Upper lobe of left lung (tissue), 6 donors: ENCODE data around the gene RFX7. TPM values are rescaled to one million over a fixed set of nuclear protein-coding genes. Genes with fewer than 3 reads are reported as not detected.

ENCODE experiments used
- ATAC-seq, 2 donors: fragments of 200-7000 bp; cut with Tn5 transposase; one replicate each; pipeline ENCODE4 v1.9.1; 2022; ENCODE audit warnings: mild to moderate bottlenecking in 2 of 2, moderate library complexity in 2 of 2; ENCODE audit not compliant: low FRiP score in 2 of 2
- DNase-seq, 2 donors: peaks; one replicate each; pipeline ENCODE4 v3.0.0-alpha.2; 2019 to 2020
- H3K27ac ChIP-seq, 4 donors: fragments of 200-600 bp; sonication (generic); one replicate each; pipeline ENCODE4 v1.5.1; 2016 to 2019
- H3K27me3 ChIP-seq, 4 donors: fragments of 200-600 bp; sonication (generic); one replicate each; pipeline ENCODE4 v1.5.1; 2017 to 2019
- H3K36me3 ChIP-seq, 4 donors: fragments of 200-600 bp; sonication (generic); one replicate each; pipeline ENCODE4 v1.5.1; 2016 to 2019
- H3K4me1 ChIP-seq, 4 donors: fragments of 200-600 bp; sonication (generic); one replicate each; pipeline ENCODE4 v1.5.1; 2018 to 2019
- H3K4me3 ChIP-seq, 4 donors: fragments of 200-600 bp; sonication (generic); one replicate each; pipeline ENCODE4 v1.5.1; 2017 to 2019; ENCODE audit warnings: mild to moderate bottlenecking in 2 of 4, moderate library complexity in 1 of 4
- H3K9me3 ChIP-seq, 4 donors: fragments of 200-600 bp; sonication (generic); one replicate each; pipeline ENCODE4 v1.5.1; 2018 to 2019
- EP300 ChIP-seq, 4 donors: sonication (generic); formaldehyde crosslinking; IDR thresholded peaks; one replicate each; pipeline ENCODE4 v1.5.1; 2017; ENCODE audit warnings: antibody characterized with exemption in 4 of 4, control low read depth in 2 of 4
- POLR2A ChIP-seq, 4 donors: fragments of 450-650 bp; IDR thresholded peaks; one replicate each; pipeline ENCODE4 v1.5.1; 2016 to 2017; ENCODE audit warnings: antibody characterized with exemption in 4 of 4, mild to moderate bottlenecking in 2 of 4
- POLR2AphosphoS5 ChIP-seq, 2 donors: sonication (generic); formaldehyde crosslinking; IDR thresholded peaks; one replicate each; pipeline ENCODE4 v1.5.1; 2017; ENCODE audit warnings: antibody characterized with exemption in 2 of 2
- WGBS, 2 donors: methylation state at CpG; one replicate each; pipeline ENCODE4 v1.1.5; 2017 to 2018; 5-methylcytosine and 5-hydroxymethylcytosine counted together
- total RNA-seq, 6 donors: library from RNA; depleted of rRNA in 4 of 6; stranded (reverse); fragments of >200 nt in 4 of 6; gene quantifications; one replicate each; pipeline versions ENCODE4 v1.1.0 to v1.2.1, GENCODE V29; 2016 to 2021
- TF ChIP-seq, protein P1 (sequence below), 6 experiments: fragments of 450-650 bp in 4 of 6; fragments of 200-600 bp in 2 of 6; sonication (generic) in 2 of 6; IDR thresholded peaks; one replicate each; pipeline ENCODE4 v1.5.1; 2016 to 2019; ENCODE audit warnings: antibody characterized with exemption in 6 of 6
- donor health status: DM: no; HTN: no; CAD: no; lungs with moderate emphysema.
- donor health status: DM: no; HTN: yes; CAD: no; lungs with severe emphysema.

The RFX7 gene
- total RNA-seq, 6 donors from 2014 or later, result 8.0 to 17.9 (median 12.5) TPM

- Histone ChIP-seq H3K4me1 (peaks cover 26 to 36% (median 29%) of the 10 kb centered on the region in 4 donors), H3K9me3 (no peaks in the 10 kb centered on the region), H3K4me3 (peak overlapping the region; percentile 3 to 94 (median 84)), H3K27ac (peak overlapping the region; percentile 74 to 96 (median 86)), H3K27me3 (no peaks in the 10 kb centered on the region), H3K36me3 (no peaks in the 10 kb centered on the region)
- 2 to 4% methylated on average over 28 to 29 of the region's 29 CpGs for WGBS, 2 donors
- ATAC-seq (peak; percentile 55 to 65), DNase-seq (peak in 1 of 2 donors; percentile 79)
- TF ChIP-seq POLR2A (IDR thresholded peaks at IDR 0.05), result peak in 2 of 4 donors; percentile 15 to 17
- peak in 1 of 2 donors; percentile 25 for TF ChIP-seq POLR2AphosphoS5 (IDR thresholded peaks at IDR 0.05)
- TF ChIP-seq EP300 (IDR thresholded peaks at IDR 0.05), result no peak
- TF ChIP-seq, protein P1, sequence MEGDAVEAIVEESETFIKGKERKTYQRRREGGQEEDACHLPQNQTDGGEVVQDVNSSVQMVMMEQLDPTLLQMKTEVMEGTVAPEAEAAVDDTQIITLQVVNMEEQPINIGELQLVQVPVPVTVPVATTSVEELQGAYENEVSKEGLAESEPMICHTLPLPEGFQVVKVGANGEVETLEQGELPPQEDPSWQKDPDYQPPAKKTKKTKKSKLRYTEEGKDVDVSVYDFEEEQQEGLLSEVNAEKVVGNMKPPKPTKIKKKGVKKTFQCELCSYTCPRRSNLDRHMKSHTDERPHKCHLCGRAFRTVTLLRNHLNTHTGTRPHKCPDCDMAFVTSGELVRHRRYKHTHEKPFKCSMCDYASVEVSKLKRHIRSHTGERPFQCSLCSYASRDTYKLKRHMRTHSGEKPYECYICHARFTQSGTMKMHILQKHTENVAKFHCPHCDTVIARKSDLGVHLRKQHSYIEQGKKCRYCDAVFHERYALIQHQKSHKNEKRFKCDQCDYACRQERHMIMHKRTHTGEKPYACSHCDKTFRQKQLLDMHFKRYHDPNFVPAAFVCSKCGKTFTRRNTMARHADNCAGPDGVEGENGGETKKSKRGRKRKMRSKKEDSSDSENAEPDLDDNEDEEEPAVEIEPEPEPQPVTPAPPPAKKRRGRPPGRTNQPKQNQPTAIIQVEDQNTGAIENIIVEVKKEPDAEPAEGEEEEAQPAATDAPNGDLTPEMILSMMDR (IDR thresholded peaks at IDR 0.05), result no peak
Measured at GRCh38 chr15:56244038-56244810, 545 bp upstream of the RFX7 start.

DNA sequence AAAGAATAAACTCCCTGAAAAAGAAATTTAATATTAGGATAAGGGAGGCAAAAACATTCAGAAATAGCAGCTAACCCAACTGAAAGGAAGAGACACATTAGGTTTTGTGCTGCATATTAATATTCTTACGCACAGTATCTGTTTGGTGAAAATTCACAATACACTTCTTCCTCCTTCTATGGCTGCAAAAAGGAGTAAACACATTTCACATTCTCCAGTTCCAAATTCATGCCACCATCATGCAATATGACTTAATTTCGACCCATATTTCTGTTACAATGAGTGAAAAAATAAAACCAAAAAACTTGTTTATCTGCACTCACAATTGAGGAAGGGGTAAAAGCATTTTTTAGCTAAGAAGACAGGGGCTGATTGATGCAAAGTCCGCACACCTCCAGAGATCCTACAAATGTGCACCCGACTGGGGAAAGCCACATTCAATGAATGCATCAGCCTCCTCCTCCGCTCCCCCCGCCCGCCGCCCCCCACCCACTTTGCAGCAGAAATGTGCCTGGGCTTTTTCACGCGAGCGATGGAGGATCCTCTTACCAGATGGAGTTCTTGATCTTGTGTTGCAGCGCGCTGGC is 1.0 kb downstream of the RFX7 start:
- Histone ChIP-seq H3K27ac (peak overlapping the region; percentile 86 to 96 (median 88)), H3K36me3 (no peaks in the 10 kb centered on the region), H3K9me3 (no peaks in the 10 kb centered on the region), H3K27me3 (no peaks in the 10 kb centered on the region), H3K4me1 (peaks cover 20 to 36% (median 29%) of the 10 kb centered on the region in 4 donors), H3K4me3 (peak overlapping the region; percentile 77 to 94 (median 87))
- ATAC-seq (no peak), DNase-seq (no peak)
- WGBS, 2 donors, result 0% methylated on average over 11 to 13 of the region's 13 CpGs
- TF ChIP-seq EP300 (IDR thresholded peaks at IDR 0.05) (no peak), POLR2A (IDR thresholded peaks at IDR 0.05) (no peak), POLR2AphosphoS5 (IDR thresholded peaks at IDR 0.05) (no peak)
- TF ChIP-seq, protein P1 (IDR thresholded peaks at IDR 0.05), result no peak

DNA sequence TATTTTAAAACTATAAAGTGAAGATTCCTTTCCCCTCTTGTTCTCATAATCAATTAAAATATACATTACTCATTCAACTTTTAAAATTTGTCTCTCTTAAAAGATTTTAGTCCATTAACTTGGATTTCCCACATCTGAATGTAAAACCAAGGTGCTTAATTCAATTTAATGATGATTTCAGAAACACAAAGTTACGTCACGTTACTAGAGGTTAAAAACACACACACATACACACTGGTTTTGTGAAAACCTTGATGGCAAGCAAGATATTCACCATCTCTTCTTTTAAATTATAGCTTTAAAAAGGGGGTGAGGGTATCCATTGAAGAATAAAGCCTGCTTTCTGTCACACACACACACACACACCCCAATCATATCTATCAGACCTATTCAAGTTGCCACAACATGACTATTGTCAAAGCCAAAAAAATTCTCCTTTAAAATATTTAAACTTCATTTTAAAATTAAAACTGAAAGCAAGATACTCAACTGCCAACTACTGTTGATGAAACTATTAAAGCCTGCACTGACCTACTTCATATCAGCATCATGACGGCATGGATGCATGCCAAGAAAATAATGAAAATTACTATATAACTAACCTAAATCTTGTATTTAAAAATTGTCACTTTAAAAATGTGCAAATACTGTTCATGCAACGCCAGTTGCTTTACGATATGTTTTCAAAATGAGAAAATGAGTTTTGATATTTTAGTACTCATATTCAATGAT is 2.1 kb downstream of the RFX7 start:
- DNase-seq (no peak), ATAC-seq (no peak)
- no peak for TF ChIP-seq POLR2A (IDR thresholded peaks at IDR 0.05)
- TF ChIP-seq, protein P1 (IDR thresholded peaks at IDR 0.05), result no peak
- TF ChIP-seq EP300 (IDR thresholded peaks at IDR 0.05), result no peak
- no peak for TF ChIP-seq POLR2AphosphoS5 (IDR thresholded peaks at IDR 0.05)
- Histone ChIP-seq H3K27ac (no peak overlapping the region), H3K27me3 (no peaks in the 10 kb centered on the region), H3K4me1 (peaks cover 24 to 36% (median 29%) of the 10 kb centered on the region in 4 donors), H3K36me3 (no peaks in the 10 kb centered on the region), H3K9me3 (no peaks in the 10 kb centered on the region), H3K4me3 (peak overlapping the region in 2 of 4 donors; percentile 77 to 94)
- 38 to 39% methylated on average over 5 of the region's 5 CpGs for WGBS, 2 donors

- TF ChIP-seq POLR2A (IDR thresholded peaks at IDR 0.05) (no peak), EP300 (IDR thresholded peaks at IDR 0.05) (no peak), POLR2AphosphoS5 (IDR thresholded peaks at IDR 0.05) (no peak)
- TF ChIP-seq, protein P1 (IDR thresholded peaks at IDR 0.05), result no peak
- no peak for ATAC-seq
- no peak overlapping the region for H3K4me3 ChIP-seq
- H3K36me3 ChIP-seq, result no peaks in the 10 kb centered on the region
- H3K9me3 ChIP-seq, result no peaks in the 10 kb centered on the region
- no peak for DNase-seq
- H3K27me3 ChIP-seq, result no peaks in the 10 kb centered on the region
- H3K4me1 ChIP-seq, result peaks cover 18 to 31% (median 23%) of the 10 kb centered on the region in 4 donors
- H3K27ac ChIP-seq, result no peak overlapping the region
Measured at GRCh38 chr15:56240390-56240789, 3.3 kb downstream of the RFX7 start.
